HepG2 (cell line): ENCODE data around the gene TIMM44. TPM values are rescaled to one million over a fixed set of nuclear protein-coding genes. Genes with fewer than 3 reads are reported as not detected.
A peak's percentile ranks its signal among the peaks of the same experiment; 100 is the strongest.

Source experiments
- FOXA1 ChIP-seq, 2 experiments: fragments of 450-650 bp in 1 of 2; sonication (generic) in 1 of 2; formaldehyde crosslinking in 1 of 2; IDR thresholded peaks; 2 replicates each; pipeline versions ENCODE4 v1.4.0 to v1.6.1; 2016 to 2020; ENCODE audit warnings: missing genetic modification reagents in 1 of 2
- GLI4 ChIP-seq: sonication (generic); formaldehyde crosslinking; IDR thresholded peaks from 2 replicates; pipeline ENCODE4 v1.5.1; 2020; ENCODE audit warnings: missing genetic modification reagents, mild to moderate bottlenecking, moderate library complexity, borderline replicate concordance
- GPN1 ChIP-seq: sonication (generic); formaldehyde crosslinking; IDR thresholded peaks from 2 replicates; pipeline ENCODE4 v1.5.1; 2020; ENCODE audit warnings: missing genetic modification reagents, borderline replicate concordance
- KDM2A ChIP-seq: sonication (generic); formaldehyde crosslinking; IDR thresholded peaks from 2 replicates; pipeline ENCODE4 v1.4.0; 2020; ENCODE audit warnings: low read depth, missing genetic modification reagents, borderline replicate concordance
- PCBP1 ChIP-seq: fragments of 200-400 bp; formaldehyde crosslinking; IDR thresholded peaks from 2 replicates; pipeline ENCODE4 v1.6.1; 2017; ENCODE audit warnings: mild to moderate bottlenecking, low read depth, low read length, borderline replicate concordance
- POLR2G ChIP-seq: fragments of 200-400 bp; formaldehyde crosslinking; IDR thresholded peaks from 2 replicates; pipeline ENCODE4 v1.6.1; 2018; ENCODE audit warnings: mild to moderate bottlenecking, low read depth, low read length, moderate library complexity
- RBFOX2 ChIP-seq: fragments of 200-400 bp; formaldehyde crosslinking; IDR thresholded peaks from 2 replicates; pipeline ENCODE4 v1.6.1; 2017; ENCODE audit warnings: low read depth, mild to moderate bottlenecking, low read length
- SAP130 ChIP-seq: IDR thresholded peaks from 2 replicates; pipeline ENCODE4 v1.6.1; 2016; ENCODE audit warnings: low read depth
- ZNF251 ChIP-seq: sonication (generic); formaldehyde crosslinking; IDR thresholded peaks from 2 replicates; pipeline ENCODE4 v1.9.0; 2021; ENCODE audit warnings: mild to moderate bottlenecking, missing genetic modification reagents
- ZNF253 ChIP-seq: sonication (generic); formaldehyde crosslinking; IDR thresholded peaks from 2 replicates; pipeline ENCODE4 v1.8.0; 2022; ENCODE audit warnings: mild to moderate bottlenecking, missing genetic modification reagents, borderline replicate concordance
- ZNF34 ChIP-seq: sonication (generic); formaldehyde crosslinking; IDR thresholded peaks from 2 replicates; pipeline ENCODE4 v1.4.0; 2020; ENCODE audit warnings: mild to moderate bottlenecking, missing genetic modification reagents, borderline replicate concordance
- ZNF616 ChIP-seq: sonication (generic); formaldehyde crosslinking; IDR thresholded peaks from 2 replicates; pipeline ENCODE4 v1.5.0; 2020; ENCODE audit warnings: low read depth, mild to moderate bottlenecking, missing genetic modification reagents
- ZNF761 ChIP-seq: sonication (generic); formaldehyde crosslinking; conservative IDR thresholded peaks from 2 replicates; pipeline ENCODE4 v1.4.0; 2020; ENCODE audit warnings: mild to moderate bottlenecking, missing genetic modification reagents
- ZNF790 ChIP-seq: sonication (generic); formaldehyde crosslinking; IDR thresholded peaks from 2 replicates; pipeline ENCODE4 v1.8.0; 2022; ENCODE audit warnings: missing genetic modification reagents, mild to moderate bottlenecking, borderline replicate concordance
- polyA plus RNA-seq, 8 experiments: library from polyadenylated mRNA; depleted of rRNA in 3 of 8; stranded (reverse) in 7 of 8; unstranded in 1 of 8; fragments of >200 nt; fragmentation: Illumina TruSeq in 4 of 8; extraction: Trizol in 4 of 8; gene quantifications; 2 replicates each; pipeline versions ENCODE4 v1.2.1 to v1.2.3, GENCODE V29; 2011 to 2016; ENCODE audit warnings: low read depth in 4 of 8, missing spikeins in 1 of 8, mixed read lengths in 1 of 8; ENCODE audit not compliant: insufficient read depth in 1 of 8
- total RNA-seq, 5 experiments: library from RNA; depleted of rRNA; stranded (reverse); fragments of >200 nt; fragmentation: Illumina TruSeq; extraction: Trizol; gene quantifications; 2 replicates each; pipeline ENCODE4 v1.2.3, GENCODE V29; 2016; ENCODE audit warnings: low read depth in 1 of 5
- TF ChIP-seq, protein P1 (sequence below): IDR thresholded peaks from 2 replicates; pipeline ENCODE4 v1.6.1; 2016; ENCODE audit warnings: control low read depth
- TF ChIP-seq, protein P2 (sequence below): IDR thresholded peaks from 2 replicates; pipeline ENCODE4 v1.6.1; 2012; ENCODE audit warnings: inconsistent platforms
- TF ChIP-seq, protein P3 (sequence below): sonication (generic); formaldehyde crosslinking; IDR thresholded peaks from 2 replicates; pipeline ENCODE4 v1.5.0; 2020; ENCODE audit warnings: missing genetic modification reagents
- TF ChIP-seq, protein P4 (sequence below): sonication (generic); formaldehyde crosslinking; IDR thresholded peaks from 2 replicates; pipeline ENCODE4 v1.9.0; 2022; ENCODE audit warnings: missing genetic modification reagents, mild to moderate bottlenecking, borderline replicate concordance
- TF ChIP-seq, protein P5 (sequence below), 2 experiments: sonication (generic) in 1 of 2; formaldehyde crosslinking in 1 of 2; IDR thresholded peaks; 2 replicates each; pipeline versions ENCODE4 v1.6.1 to v1.9.0; 2014 to 2022; ENCODE audit warnings: antibody characterized with exemption in 1 of 2, borderline replicate concordance in 1 of 2, inconsistent platforms in 1 of 2, low read depth in 1 of 2, missing genetic modification reagents in 1 of 2

TIMM44 gene
- total and polyA plus RNA-seq, 2 of the 13 experiments (the other 11 are each of a cell fraction or from before 2014, with no cell fraction given): 42.9 to 72.6 TPM

DNA sequence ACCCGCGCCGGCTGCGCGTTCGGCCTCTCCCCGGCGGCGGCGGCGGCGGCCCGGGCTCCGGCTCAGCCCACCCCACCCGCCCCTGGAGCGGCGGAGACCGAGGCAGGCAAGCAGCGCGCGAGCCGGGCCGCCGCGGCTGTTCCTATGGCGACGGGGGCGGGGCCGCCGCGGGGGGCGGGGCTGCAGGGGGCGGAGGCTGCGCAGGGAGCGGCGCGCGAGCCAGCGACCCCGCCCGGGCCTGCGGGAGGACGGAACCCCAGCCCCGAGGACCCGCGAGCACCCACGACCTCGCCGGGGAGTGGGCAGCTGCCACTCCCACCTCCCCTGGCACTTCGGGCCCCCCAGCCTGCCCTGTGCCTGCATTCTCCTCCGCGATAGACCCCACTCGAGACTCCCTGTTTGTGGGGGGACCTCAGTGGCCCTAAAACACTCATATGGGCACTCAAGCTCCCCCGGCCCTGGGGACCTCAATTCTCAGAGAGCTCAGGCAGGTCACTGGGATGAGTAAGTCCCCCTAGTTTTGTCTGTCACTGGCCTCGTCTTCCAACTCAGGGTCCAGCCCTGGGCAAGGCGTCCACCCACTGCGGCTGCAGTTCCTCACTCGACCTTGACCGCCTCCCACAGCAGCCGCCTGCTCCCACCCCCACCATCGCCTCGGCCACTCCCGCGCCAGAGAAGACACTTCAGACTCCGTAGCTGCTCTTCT lies 17.3 kb downstream of the TIMM44 start, which contains the start of gene CTXN1 (continued):
- TF ChIP-seq, protein P1, sequence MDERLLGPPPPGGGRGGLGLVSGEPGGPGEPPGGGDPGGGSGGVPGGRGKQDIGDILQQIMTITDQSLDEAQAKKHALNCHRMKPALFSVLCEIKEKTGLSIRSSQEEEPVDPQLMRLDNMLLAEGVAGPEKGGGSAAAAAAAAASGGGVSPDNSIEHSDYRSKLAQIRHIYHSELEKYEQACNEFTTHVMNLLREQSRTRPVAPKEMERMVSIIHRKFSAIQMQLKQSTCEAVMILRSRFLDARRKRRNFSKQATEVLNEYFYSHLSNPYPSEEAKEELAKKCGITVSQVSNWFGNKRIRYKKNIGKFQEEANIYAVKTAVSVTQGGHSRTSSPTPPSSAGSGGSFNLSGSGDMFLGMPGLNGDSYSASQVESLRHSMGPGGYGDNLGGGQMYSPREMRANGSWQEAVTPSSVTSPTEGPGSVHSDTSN (CRISPR knock-in tag): no peak
- TF ChIP-seq GPN1 (CRISPR knock-in tag): no peak
- TF ChIP-seq ZNF761: no peak
- peak; percentile 55; the same call in 1 of the 2 replicates for TF ChIP-seq KDM2A (CRISPR knock-in tag)
- TF ChIP-seq ZNF790 (CRISPR knock-in tag): no peak
- TF ChIP-seq ZNF253: no peak
- TF ChIP-seq ZNF616 (CRISPR knock-in tag): no peak
- TF ChIP-seq ZNF34 (CRISPR knock-in tag): no peak
- TF ChIP-seq POLR2G: peak; percentile 50; the same call in 1 of the 2 replicates
- no peak for TF ChIP-seq PCBP1
- no peak for TF ChIP-seq FOXA1 (IDR thresholded peaks at IDR 0.05)
- no peak for TF ChIP-seq FOXA1 (CRISPR knock-in tag; IDR thresholded peaks at IDR 0.05)
- TF ChIP-seq RBFOX2: peak; percentile 29; the same call in 1 of the 2 replicates
- TF ChIP-seq, protein P2, sequence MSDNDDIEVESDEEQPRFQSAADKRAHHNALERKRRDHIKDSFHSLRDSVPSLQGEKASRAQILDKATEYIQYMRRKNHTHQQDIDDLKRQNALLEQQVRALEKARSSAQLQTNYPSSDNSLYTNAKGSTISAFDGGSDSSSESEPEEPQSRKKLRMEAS: no peak
- TF ChIP-seq, protein P3, sequence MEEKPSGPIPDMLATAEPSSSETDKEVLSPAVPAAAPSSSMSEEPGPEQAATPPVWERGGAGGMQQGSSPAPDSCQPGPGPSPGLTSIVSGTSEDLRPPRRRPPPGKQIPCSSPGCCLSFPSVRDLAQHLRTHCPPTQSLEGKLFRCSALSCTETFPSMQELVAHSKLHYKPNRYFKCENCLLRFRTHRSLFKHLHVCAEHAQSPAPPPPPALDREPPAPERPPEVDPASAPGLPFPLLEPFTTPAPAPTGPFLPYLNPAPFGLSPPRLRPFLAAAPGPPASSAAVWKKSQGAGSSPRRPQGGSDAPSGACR (CRISPR knock-in tag): no peak
- TF ChIP-seq ZNF251: no peak
- TF ChIP-seq, protein P4, sequence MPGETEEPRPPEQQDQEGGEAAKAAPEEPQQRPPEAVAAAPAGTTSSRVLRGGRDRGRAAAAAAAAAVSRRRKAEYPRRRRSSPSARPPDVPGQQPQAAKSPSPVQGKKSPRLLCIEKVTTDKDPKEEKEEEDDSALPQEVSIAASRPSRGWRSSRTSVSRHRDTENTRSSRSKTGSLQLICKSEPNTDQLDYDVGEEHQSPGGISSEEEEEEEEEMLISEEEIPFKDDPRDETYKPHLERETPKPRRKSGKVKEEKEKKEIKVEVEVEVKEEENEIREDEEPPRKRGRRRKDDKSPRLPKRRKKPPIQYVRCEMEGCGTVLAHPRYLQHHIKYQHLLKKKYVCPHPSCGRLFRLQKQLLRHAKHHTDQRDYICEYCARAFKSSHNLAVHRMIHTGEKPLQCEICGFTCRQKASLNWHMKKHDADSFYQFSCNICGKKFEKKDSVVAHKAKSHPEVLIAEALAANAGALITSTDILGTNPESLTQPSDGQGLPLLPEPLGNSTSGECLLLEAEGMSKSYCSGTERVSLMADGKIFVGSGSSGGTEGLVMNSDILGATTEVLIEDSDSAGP: 0 out of 2 replicates have a peak, but pooled peaks have one; percentile 28
- TF ChIP-seq, protein P5, sequence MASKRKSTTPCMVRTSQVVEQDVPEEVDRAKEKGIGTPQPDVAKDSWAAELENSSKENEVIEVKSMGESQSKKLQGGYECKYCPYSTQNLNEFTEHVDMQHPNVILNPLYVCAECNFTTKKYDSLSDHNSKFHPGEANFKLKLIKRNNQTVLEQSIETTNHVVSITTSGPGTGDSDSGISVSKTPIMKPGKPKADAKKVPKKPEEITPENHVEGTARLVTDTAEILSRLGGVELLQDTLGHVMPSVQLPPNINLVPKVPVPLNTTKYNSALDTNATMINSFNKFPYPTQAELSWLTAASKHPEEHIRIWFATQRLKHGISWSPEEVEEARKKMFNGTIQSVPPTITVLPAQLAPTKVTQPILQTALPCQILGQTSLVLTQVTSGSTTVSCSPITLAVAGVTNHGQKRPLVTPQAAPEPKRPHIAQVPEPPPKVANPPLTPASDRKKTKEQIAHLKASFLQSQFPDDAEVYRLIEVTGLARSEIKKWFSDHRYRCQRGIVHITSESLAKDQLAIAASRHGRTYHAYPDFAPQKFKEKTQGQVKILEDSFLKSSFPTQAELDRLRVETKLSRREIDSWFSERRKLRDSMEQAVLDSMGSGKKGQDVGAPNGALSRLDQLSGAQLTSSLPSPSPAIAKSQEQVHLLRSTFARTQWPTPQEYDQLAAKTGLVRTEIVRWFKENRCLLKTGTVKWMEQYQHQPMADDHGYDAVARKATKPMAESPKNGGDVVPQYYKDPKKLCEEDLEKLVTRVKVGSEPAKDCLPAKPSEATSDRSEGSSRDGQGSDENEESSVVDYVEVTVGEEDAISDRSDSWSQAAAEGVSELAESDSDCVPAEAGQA (IDR thresholded peaks at IDR 0.05; ENCODE audit: low read depth): no peak
- TF ChIP-seq, protein P5 (CRISPR knock-in tag; IDR thresholded peaks at IDR 0.05; ENCODE audit: borderline replicate concordance): no peak
- TF ChIP-seq GLI4: no peak
- TF ChIP-seq SAP130 (CRISPR knock-in tag): 0 out of 2 replicates have a peak, but pooled peaks have one; percentile 19
